GM18505 (cell line): ENCODE measurements around the gene MBD5.

Experiments used
- ATAC-seq: cut with Tn5 transposase; IDR thresholded peaks from one replicate; pipeline ENCODE4 v1.9.1; 2021; ENCODE audit not compliant: unreplicated experiment
- POLR2A ChIP-seq: IDR thresholded peaks from 4 replicates; pipeline ENCODE4 v1.6.1; 2011; ENCODE audit warnings: borderline replicate concordance; ENCODE audit not compliant: insufficient read depth, insufficient read length; ENCODE audit errors: extremely low read depth

The MBD5 gene

GRCh38 chr2:148565272-148565894 lies 544.5 kb downstream of the MBD5 start:
- no peak for TF ChIP-seq POLR2A
- ATAC-seq = no peak
